Measurements from ENCODE around the gene NRG2. TPM values are rescaled to one million over a fixed set of nuclear protein-coding genes. Genes with fewer than 3 reads are reported as not detected.

Gene NRG2
- polyA plus RNA-seq, 3 donors: 0.01 TPM; not detected in 2

GRCh38 chr5:139888370-139888769 lies 154.7 kb downstream of the NRG2 start:
- Histone ChIP-seq H3K4me1 (ENCODE audit: control insufficient read depth in 1 of 2, insufficient read depth in 2 of 2, low read length in 2 of 2) (no peaks in the 10 kb centered on the region), H2AFZ (ENCODE audit: insufficient read depth, low read depth, low read length, poor library complexity, severe bottlenecking) (no peak overlapping the region), H3K4me2 (replicated peaks; ENCODE audit: extremely low read depth, low read length, poor library complexity, severe bottlenecking) (no peak overlapping the region), H3K9me3 (replicated peaks in 1 of 2; ENCODE audit: control insufficient read depth in 1 of 2, insufficient read depth in 1 of 2, low read length in 2 of 2) (no peaks in the 10 kb centered on the region), H3K27me3 (ENCODE audit: control insufficient read depth in 2 of 2, insufficient read depth in 2 of 2, low read length in 2 of 2) (peaks cover 0 to 4% of the 10 kb centered on the region in 2 donors), H4K20me1 (ENCODE audit: insufficient read depth, low read length) (no peaks in the 10 kb centered on the region), H3K79me2 (ENCODE audit: insufficient read depth, low read length) (no peaks in the 10 kb centered on the region), H3K9ac (ENCODE audit: insufficient read depth, low read length, poor library complexity, severe bottlenecking) (no peak overlapping the region), H3K4me3 (replicated peaks in 1 of 3; ENCODE audit: low read depth in 2 of 3, low read length in 3 of 3) (no peak overlapping the region), H3K27ac (ENCODE audit: low read depth in 1 of 2, low read length in 2 of 2) (no peak overlapping the region), H3K36me3 (replicated peaks in 1 of 2; ENCODE audit: control insufficient read depth in 1 of 2, insufficient read depth in 2 of 2, low read length in 2 of 2) (no peaks in the 10 kb centered on the region)
- no peak overlapping the region for H3K4me3 Mint-ChIP-seq
- intact Hi-C loops (cut with micrococcal nuclease): no loop called here
- DNase-seq: no peak
- WGBS (ENCODE audit: insufficient coverage): 70% methylated on average over 1 of the region's 4 CpGs
- peaks cover 0 to 2% (median 0%) of the 10 kb centered on the region in 7 donors for H3K9me3 Mint-ChIP-seq
- no peak overlapping the region for H3K27ac Mint-ChIP-seq
- peaks cover 14 to 26% (median 14%) of the 10 kb centered on the region in 3 donors for H3K27me3 Mint-ChIP-seq (ENCODE audit: low read depth in 3 of 3)
- H3K4me1 Mint-ChIP-seq: no peaks in the 10 kb centered on the region
- TF ChIP-seq CTCF (IDR thresholded peaks at IDR 0.05): no peak
- H3K36me3 Mint-ChIP-seq: no peaks in the 10 kb centered on the region

- H3K36me3 Mint-ChIP-seq: no peaks in the 10 kb centered on the region
- H3K4me1 ChIP-seq (ENCODE audit: control insufficient read depth in 1 of 2, insufficient read depth in 2 of 2, low read length in 2 of 2): no peaks in the 10 kb centered on the region
- H3K27me3 Mint-ChIP-seq (ENCODE audit: low read depth in 3 of 3): peaks cover 12 to 23% (median 13%) of the 10 kb centered on the region in 3 donors
- no peak overlapping the region for H3K4me3 Mint-ChIP-seq
- H3K4me3 ChIP-seq (replicated peaks in 1 of 3; ENCODE audit: low read depth in 2 of 3, low read length in 3 of 3): no peak overlapping the region
- peaks cover 0 to 4% of the 10 kb centered on the region in 2 donors for H3K27me3 ChIP-seq (ENCODE audit: control insufficient read depth in 2 of 2, insufficient read depth in 2 of 2, low read length in 2 of 2)
- no peak overlapping the region for H3K27ac ChIP-seq (ENCODE audit: low read depth in 1 of 2, low read length in 2 of 2)
- no peak for DNase-seq
- H3K4me2 ChIP-seq (replicated peaks; ENCODE audit: extremely low read depth, low read length, poor library complexity, severe bottlenecking): no peak overlapping the region
- no peaks in the 10 kb centered on the region for H3K9me3 ChIP-seq (replicated peaks in 1 of 2; ENCODE audit: control insufficient read depth in 1 of 2, insufficient read depth in 1 of 2, low read length in 2 of 2)
- H3K27ac Mint-ChIP-seq: no peak overlapping the region
- no peak overlapping the region for H2AFZ ChIP-seq (ENCODE audit: insufficient read depth, low read depth, low read length, poor library complexity, severe bottlenecking)
- no peak for TF ChIP-seq CTCF (IDR thresholded peaks at IDR 0.05)
- no peaks in the 10 kb centered on the region for H4K20me1 ChIP-seq (ENCODE audit: insufficient read depth, low read length)
- WGBS (ENCODE audit: insufficient coverage): 75% methylated on average over 1 of the region's 2 CpGs
- intact Hi-C loops (cut with micrococcal nuclease): no loop called here
- no peaks in the 10 kb centered on the region for H3K36me3 ChIP-seq (replicated peaks in 1 of 2; ENCODE audit: control insufficient read depth in 1 of 2, insufficient read depth in 2 of 2, low read length in 2 of 2)
- no peaks in the 10 kb centered on the region for H3K79me2 ChIP-seq (ENCODE audit: insufficient read depth, low read length)
- H3K9me3 Mint-ChIP-seq: no peaks in the 10 kb centered on the region
- H3K9ac ChIP-seq (ENCODE audit: insufficient read depth, low read length, poor library complexity, severe bottlenecking): no peak overlapping the region
- no peaks in the 10 kb centered on the region for H3K4me1 Mint-ChIP-seq
Measured at GRCh38 chr5:139886213-139886612, 156.9 kb downstream of the NRG2 start.
